Liver (tissue), 9 donors: Measurements from ENCODE around the gene ARHGEF33. TPM values are rescaled to one million over a fixed set of nuclear protein-coding genes. Genes with fewer than 3 reads are reported as not detected.

Experiments
- DNase-seq: peaks from one replicate; pipeline ENCODE4 v3.0.0-alpha.2; 2017; ENCODE audit warnings: low spot score
- H3K27ac ChIP-seq, 2 donors: one replicate each; pipeline ENCODE4 v1.7.0; 2013; ENCODE audit warnings: inconsistent platforms in 2 of 2, low read length in 2 of 2, control low read depth in 1 of 2, low read depth in 1 of 2, mild to moderate bottlenecking in 1 of 2
- H3K27me3 ChIP-seq, 4 donors: one replicate each; pipeline versions ENCODE4 v1.6.1 to v1.7.0; 2013; ENCODE audit warnings: low read length in 3 of 4, inconsistent platforms in 1 of 4, mild to moderate bottlenecking in 1 of 4, moderate library complexity in 1 of 4; ENCODE audit not compliant: control insufficient read depth in 4 of 4, insufficient read depth in 4 of 4
- H3K36me3 ChIP-seq, 4 donors: one replicate each; pipeline versions ENCODE4 v1.6.1 to v1.7.0; 2013; ENCODE audit warnings: low read length in 3 of 4, mild to moderate bottlenecking in 3 of 4, low read depth in 1 of 4, moderate library complexity in 1 of 4; ENCODE audit not compliant: control insufficient read depth in 4 of 4, insufficient read depth in 3 of 4
- H3K4me1 ChIP-seq, 4 donors: one replicate each; pipeline versions ENCODE4 v1.6.1 to v1.7.0; 2013; ENCODE audit warnings: low read length in 3 of 4, mild to moderate bottlenecking in 3 of 4, moderate library complexity in 1 of 4; ENCODE audit not compliant: control insufficient read depth in 4 of 4, insufficient read depth in 4 of 4
- H3K4me3 ChIP-seq, 3 donors: one replicate each; pipeline versions ENCODE4 v1.6.1 to v1.7.0; 2013; ENCODE audit warnings: low read length in 3 of 3, control low read depth in 1 of 3, low read depth in 1 of 3, mild to moderate bottlenecking in 1 of 3
- H3K9ac ChIP-seq, 2 donors: one replicate each; pipeline ENCODE4 v1.7.0; 2013; ENCODE audit warnings: low read length in 2 of 2, mild to moderate bottlenecking in 2 of 2, moderate library complexity in 2 of 2, control low read depth in 1 of 2, low read depth in 1 of 2
- H3K9me3 ChIP-seq, 4 donors: one replicate each; pipeline versions ENCODE4 v1.6.1 to v1.7.0; 2013; ENCODE audit warnings: low read length in 3 of 4; ENCODE audit not compliant: control insufficient read depth in 4 of 4
- ATF3 ChIP-seq: IDR thresholded peaks from 2 replicates; pipeline ENCODE4 v1.6.1; 2016; ENCODE audit warnings: antibody characterized with exemption
- CTCF ChIP-seq: fragments of 150-350 bp; IDR thresholded peaks from 2 replicates; pipeline ENCODE4 v1.5.1; 2017; ENCODE audit warnings: improper control_type of control experiment, low read depth, low read length; ENCODE audit not compliant: missing input control
- EGR1 ChIP-seq, 2 donors: IDR thresholded peaks; 2 replicates each; pipeline ENCODE4 v1.6.1; 2016 to 2018; ENCODE audit warnings: antibody characterized with exemption in 2 of 2, low read depth in 2 of 2
- FOXA1 ChIP-seq: IDR thresholded peaks from 2 replicates; pipeline ENCODE4 v1.6.1; 2016; ENCODE audit warnings: antibody characterized with exemption
- FOXA2 ChIP-seq: IDR thresholded peaks from 2 replicates; pipeline ENCODE4 v1.6.1; 2016; ENCODE audit warnings: antibody characterized with exemption
- GABPA ChIP-seq, 2 donors: IDR thresholded peaks in 1 of 2; conservative IDR thresholded peaks in 1 of 2; 2 replicates each; pipeline ENCODE4 v1.6.1; 2016; ENCODE audit warnings: antibody characterized with exemption in 2 of 2, mild to moderate bottlenecking in 1 of 2, moderate library complexity in 1 of 2
- HNF4A ChIP-seq, 2 donors: conservative IDR thresholded peaks; 2 replicates each; pipeline ENCODE4 v1.6.1; 2016; ENCODE audit warnings: antibody characterized with exemption in 2 of 2, mild to moderate bottlenecking in 2 of 2
- HNF4G ChIP-seq: IDR thresholded peaks from 2 replicates; pipeline ENCODE4 v1.6.1; 2016; ENCODE audit warnings: antibody characterized with exemption
- JUND ChIP-seq, 2 donors: IDR thresholded peaks; 2 replicates each; pipeline ENCODE4 v1.6.1; 2016; ENCODE audit warnings: antibody characterized with exemption in 2 of 2
- MAX ChIP-seq: IDR thresholded peaks from 2 replicates; pipeline ENCODE4 v1.6.1; 2016; ENCODE audit warnings: antibody characterized with exemption
- NR2F2 ChIP-seq: IDR thresholded peaks from 2 replicates; pipeline ENCODE4 v1.6.1; 2016; ENCODE audit warnings: antibody characterized with exemption
- RAD21 ChIP-seq, 2 donors: IDR thresholded peaks; 2 replicates each; pipeline ENCODE4 v1.6.1; 2016; ENCODE audit warnings: antibody characterized with exemption in 2 of 2, mild to moderate bottlenecking in 2 of 2
- REST ChIP-seq: IDR thresholded peaks from 2 replicates; pipeline ENCODE4 v1.6.1; 2016; ENCODE audit warnings: antibody characterized with exemption, mild to moderate bottlenecking
- SP1 ChIP-seq: IDR thresholded peaks from 2 replicates; pipeline ENCODE4 v1.6.1; 2018; ENCODE audit warnings: antibody characterized with exemption, mild to moderate bottlenecking
- TAF1 ChIP-seq: conservative IDR thresholded peaks from 2 replicates; pipeline ENCODE4 v1.6.1; 2016; ENCODE audit warnings: antibody characterized with exemption, mild to moderate bottlenecking
- YY1 ChIP-seq: IDR thresholded peaks from 2 replicates; pipeline ENCODE4 v1.6.1; 2016; ENCODE audit warnings: antibody characterized with exemption, mild to moderate bottlenecking
- WGBS: extraction: QIAGEN DNeasy Blood & Tissue Kit; methylation state at CpG from one replicate; pipeline ENCODE4 v1.1.7; 2013; 5-methylcytosine and 5-hydroxymethylcytosine counted together
- polyA plus RNA-seq, 2 donors: library from polyadenylated mRNA; stranded (reverse) in 1 of 2; unstranded in 1 of 2; fragments of 200-250 nt in 1 of 2; fragments of >200 nt in 1 of 2; fragmentation: Nextera tagmentation in 1 of 2; extraction: Ambion mirVana in 1 of 2; gene quantifications; one replicate each; pipeline versions ENCODE4 v1.2.1 to v1.2.3, GENCODE V29; 2013 to 2015
- total RNA-seq, 2 donors: library from RNA; depleted of rRNA; stranded (reverse); fragments of >200 nt; gene quantifications; one replicate each; pipeline ENCODE4 v1.2.3, GENCODE V29; 2014
- TF ChIP-seq, protein P1 (sequence below): IDR thresholded peaks from 2 replicates; pipeline ENCODE4 v1.6.1; 2016; ENCODE audit warnings: antibody characterized with exemption
- donor health status: healthy.
- donor health status: healthy.
- donor health status: healthy.
- donor health status: healthy.
- donor health status: healthy.

The ARHGEF33 gene
- total and polyA plus RNA-seq, 4 donors: 0.05 to 0.33 (median 0.08) TPM; not detected in 1

GRCh38 chr2:38907743-38908562, 18.3 kb downstream of the ARHGEF33 start:
- H3K27ac ChIP-seq: no peak overlapping the region
- H3K4me3 ChIP-seq: no peak overlapping the region
- no peak overlapping the region for H3K9ac ChIP-seq
- H3K4me1 ChIP-seq: no peaks in the 10 kb centered on the region
- H3K9me3 ChIP-seq: no peaks in the 10 kb centered on the region
- WGBS: 87% methylated on average over 2 of the region's 2 CpGs
- no peaks in the 10 kb centered on the region for H3K36me3 ChIP-seq
- DNase-seq: no peak
- no peaks in the 10 kb centered on the region for H3K27me3 ChIP-seq
- TF ChIP-seq TAF1 (no peak), GABPA (IDR thresholded peaks at IDR 0.05 in 1 of 2, conservative IDR thresholded peaks at IDR 0.05 in 1 of 2) (no peak), JUND (IDR thresholded peaks at IDR 0.05) (no peak), CTCF (no peak), SP1 (no peak), HNF4A (conservative IDR thresholded peaks at IDR 0.05) (no peak), EGR1 (IDR thresholded peaks at IDR 0.05; ENCODE audit: low read depth in 2 of 2) (no peak), FOXA1 (no peak), RAD21 (IDR thresholded peaks at IDR 0.05) (no peak), NR2F2 (no peak), MAX (no peak), REST (no peak), HNF4G (no peak), ATF3 (no peak), YY1 (no peak), FOXA2 (no peak)
- TF ChIP-seq, protein P1, sequence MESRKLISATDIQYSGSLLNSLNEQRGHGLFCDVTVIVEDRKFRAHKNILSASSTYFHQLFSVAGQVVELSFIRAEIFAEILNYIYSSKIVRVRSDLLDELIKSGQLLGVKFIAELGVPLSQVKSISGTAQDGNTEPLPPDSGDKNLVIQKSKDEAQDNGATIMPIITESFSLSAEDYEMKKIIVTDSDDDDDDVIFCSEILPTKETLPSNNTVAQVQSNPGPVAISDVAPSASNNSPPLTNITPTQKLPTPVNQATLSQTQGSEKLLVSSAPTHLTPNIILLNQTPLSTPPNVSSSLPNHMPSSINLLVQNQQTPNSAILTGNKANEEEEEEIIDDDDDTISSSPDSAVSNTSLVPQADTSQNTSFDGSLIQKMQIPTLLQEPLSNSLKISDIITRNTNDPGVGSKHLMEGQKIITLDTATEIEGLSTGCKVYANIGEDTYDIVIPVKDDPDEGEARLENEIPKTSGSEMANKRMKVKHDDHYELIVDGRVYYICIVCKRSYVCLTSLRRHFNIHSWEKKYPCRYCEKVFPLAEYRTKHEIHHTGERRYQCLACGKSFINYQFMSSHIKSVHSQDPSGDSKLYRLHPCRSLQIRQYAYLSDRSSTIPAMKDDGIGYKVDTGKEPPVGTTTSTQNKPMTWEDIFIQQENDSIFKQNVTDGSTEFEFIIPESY: no peak
